Kidney glomerular epithelial cell (primary cell): Measurements from ENCODE around the gene DRAM1.
A peak's percentile ranks its signal among the peaks of the same experiment; 100 is the strongest.

Experiments used
- DNase-seq: peaks from one replicate; lab custom pipeline; 2025; lab: John Stamatoyannopoulos, UW

DRAM1 gene

DNA sequence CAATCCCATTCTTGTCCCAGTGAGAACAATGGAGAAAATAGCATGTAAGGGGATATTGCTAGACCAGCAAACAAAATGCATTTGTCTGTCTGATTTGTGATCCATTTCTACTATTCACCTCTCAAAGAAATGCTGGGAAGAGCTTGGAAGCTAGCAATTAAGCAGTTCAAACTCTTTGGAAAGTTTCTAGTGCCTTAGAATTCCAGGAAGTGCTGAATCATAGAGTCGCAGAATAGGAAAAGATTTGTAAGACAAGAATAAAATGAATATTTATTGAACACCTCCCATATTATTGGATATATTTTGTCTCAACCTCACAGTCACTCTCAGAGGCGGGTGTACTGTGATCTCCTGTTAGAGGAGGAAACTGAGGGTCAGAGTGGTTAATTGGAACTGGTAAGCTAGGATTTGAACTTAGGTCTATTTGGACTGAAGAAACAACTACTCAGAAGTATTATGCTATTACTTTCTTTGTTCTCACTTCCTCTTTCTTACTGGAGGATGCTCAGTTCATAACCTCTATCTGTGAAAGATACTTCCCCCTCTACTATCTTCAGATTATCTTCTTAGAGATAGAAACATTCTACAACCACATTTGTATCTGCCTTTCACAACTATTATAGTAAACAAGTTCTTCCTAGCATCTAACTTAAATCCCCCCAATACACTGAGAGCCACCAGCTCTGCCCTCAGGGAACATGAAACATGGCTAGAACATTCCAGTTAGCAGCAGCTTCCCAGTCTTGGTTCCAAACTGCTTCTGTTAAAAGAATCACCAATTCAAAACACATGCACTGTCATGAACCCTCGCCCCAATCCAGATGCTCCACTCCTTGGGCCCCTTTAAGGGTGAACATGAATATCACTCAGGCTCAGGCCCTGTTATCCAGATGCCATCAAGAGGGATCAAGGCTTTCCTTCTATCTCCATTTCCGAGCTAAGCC, 64.2 kb downstream of the DRAM1 start:
- no peak for DNase-seq

DNA sequence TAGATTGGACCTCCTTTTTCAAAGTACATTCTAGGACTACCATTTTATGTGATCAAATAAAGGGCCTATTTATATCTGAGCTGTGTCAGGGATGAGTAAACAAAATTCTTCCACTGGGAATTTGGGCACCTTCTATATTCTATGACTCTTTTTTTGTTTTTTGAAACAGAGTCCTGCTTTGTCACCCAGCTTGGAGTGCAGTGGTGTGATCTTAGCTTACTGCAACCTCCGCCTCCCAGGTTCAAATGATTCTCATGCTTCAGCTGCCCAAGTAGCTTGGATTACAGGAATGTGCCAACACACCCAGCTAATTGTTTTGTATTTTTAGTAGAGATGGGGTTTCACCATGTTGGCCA, 64.8 kb downstream of the DRAM1 start:
- no peak for DNase-seq

DNA sequence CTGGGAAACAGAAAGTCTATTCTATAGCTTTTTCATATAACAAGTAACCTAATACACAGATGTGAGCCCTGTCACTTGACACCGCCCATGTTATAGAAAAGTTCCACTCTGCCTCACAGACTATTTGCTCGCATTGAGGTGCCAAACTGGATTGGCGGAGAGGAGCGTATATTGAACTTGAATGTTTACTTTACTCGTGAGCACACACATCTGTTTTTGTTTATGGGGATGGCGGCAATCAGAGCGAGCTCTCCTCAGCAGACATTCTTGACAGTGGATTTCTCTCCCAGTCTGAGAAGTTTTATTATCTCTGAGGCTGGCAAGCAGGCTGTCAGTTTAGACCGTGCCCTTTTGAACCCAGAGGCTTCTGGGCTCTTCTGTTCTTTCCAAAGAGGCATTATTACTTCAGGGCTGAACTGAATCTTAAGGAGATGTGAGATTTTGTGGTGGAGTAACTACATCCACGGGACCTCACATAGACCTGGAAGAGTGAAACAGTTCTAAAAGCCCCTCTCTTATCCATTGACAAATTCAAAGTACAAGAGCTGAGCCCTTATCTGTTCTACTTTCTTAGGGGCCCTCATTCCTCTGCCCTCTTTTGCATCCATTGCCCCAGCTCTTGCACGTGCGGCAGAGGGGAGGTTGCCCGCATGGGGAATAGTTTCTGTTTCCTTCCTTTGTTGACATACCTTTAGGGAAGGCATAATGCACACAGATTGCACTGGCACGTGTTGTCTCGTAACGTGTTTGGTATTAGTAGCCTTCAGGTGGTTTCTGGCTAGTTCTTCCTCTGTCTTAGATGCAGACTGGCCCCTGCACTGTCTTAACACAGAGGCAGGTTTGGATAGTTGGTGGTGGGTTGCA, 68.2 kb downstream of the DRAM1 start:
- DNase-seq = no peak

DNA sequence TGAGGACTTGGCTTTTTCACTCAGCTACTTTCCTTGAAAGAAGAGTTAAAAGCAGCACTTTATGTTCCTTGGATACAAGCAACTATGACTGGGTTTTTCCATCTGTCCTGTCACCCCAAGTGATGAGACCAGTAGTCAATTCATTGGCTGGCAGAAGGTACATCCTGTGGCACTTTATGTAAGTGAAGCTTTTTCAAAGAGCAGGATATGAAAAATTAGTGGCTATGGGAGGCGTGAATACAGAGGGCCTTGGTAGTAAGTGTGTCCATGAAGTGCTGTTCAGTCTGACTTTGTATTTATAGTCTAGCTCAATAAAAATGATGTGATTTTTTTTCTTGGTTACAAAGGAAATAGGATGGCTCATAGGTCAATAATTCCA, 68.8 kb downstream of the DRAM1 start:
- DNase-seq = no peak

DNA sequence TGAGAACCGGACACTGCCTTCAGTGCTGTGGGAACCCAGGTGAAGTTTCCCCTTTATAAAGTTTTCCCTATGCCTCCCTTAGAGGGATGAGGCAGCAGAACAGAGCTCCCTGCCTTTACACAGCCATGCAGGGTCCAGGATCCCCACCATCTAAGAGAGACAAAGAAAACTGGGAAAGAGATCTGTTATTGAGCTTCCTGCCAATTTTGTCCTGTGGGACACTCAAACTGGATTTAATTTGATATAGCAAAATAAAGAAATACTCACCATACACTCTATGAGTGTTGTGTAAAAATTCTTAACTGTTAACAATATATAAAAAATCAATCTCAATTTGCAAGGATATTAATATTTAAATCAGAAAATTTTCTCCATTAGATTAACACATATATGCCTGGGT, 69.9 kb downstream of the DRAM1 start:
- DNase-seq = no peak

DNA sequence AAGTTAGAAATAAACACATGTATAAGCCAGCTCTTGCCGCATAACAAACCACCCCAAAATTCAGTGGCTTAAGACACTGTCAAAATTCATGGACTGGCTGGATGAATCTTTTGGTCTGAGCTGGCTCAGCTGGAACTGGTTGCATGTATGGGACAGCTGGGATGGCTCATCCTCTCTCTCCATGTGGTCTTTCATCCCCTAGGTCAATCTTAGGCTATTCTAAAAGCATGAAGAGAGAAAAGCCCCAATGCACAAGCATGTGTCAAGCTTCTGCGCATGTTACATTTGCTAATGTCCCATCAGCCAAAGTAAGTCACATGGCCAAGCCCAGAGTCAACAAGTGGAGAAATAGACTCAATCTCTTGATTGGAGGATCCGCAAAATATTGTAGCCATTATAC, 71.0 kb downstream of the DRAM1 start:
- DNase-seq = no peak

DNA sequence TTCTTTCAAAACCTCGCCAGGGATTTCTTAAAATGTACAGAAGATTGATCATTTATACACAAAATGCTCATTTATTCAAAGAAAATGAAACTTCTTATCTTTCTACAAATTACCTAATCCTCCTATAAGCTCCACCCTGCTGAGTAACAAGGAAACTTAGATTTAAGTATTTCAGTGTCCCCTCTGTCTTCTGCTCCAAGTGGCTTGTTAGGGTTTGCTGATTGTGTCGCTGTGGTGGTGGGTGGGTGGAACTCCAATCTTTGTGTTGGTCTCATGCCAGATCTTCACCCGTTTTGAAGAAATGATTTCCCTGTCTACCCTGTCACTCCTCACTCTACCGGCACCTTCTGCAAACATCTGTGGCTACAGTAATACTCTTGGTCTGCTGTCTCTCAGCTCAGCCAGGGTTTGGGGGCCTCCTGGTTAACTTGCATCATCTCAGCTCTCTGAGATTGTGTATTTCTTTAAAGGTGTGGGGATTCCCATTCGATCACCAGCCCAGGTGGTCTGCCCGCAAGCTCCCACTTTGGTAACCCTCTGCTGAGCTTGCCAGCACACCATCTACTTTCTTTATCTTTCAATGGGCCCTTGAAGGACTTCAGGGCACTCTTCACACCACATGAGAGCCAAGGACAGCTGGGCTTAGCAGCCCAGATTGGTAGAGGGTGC, 73.8 kb downstream of the DRAM1 start:
- DNase-seq = no peak

DNA sequence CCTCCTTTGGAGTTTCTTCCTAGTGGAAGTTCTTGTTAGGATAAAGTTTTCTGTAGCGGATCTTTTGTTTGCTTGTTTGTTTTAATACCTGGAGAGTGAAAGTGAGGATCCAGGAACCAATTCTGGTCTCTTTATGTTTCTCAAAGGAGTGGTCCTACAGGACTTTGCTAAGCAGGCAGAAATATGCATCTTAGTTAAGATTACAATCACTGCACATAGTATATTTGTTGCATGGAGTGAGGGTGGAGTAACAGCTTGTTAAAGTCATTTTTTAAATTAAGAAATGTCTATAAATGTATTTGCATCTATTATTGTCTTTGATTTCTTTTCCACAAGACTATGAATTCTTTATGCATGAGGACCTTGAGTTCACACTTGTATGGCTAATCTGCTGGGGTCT, 76.7 kb downstream of the DRAM1 start:
- no peak for DNase-seq

DNA sequence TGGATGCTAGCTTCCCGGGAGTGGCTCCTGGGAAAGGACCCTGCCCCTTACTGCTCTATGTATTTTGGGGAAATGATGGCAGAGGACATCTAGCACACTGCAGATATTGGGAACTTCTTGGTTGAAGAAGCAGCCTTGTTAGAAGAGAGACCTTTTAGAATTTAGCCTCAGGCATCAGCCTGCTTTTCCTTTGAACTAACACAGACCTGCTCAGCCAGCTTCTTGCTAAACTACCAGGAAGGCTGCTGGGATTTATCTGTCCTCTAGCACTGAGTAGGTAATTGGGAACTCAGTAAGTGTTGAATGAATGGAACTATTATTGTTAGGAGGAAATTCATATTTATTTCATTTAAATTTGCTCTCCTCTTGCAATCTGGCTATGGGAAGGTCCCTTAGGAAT, 77.3 kb downstream of the DRAM1 start:
- DNase-seq = no peak

DNA sequence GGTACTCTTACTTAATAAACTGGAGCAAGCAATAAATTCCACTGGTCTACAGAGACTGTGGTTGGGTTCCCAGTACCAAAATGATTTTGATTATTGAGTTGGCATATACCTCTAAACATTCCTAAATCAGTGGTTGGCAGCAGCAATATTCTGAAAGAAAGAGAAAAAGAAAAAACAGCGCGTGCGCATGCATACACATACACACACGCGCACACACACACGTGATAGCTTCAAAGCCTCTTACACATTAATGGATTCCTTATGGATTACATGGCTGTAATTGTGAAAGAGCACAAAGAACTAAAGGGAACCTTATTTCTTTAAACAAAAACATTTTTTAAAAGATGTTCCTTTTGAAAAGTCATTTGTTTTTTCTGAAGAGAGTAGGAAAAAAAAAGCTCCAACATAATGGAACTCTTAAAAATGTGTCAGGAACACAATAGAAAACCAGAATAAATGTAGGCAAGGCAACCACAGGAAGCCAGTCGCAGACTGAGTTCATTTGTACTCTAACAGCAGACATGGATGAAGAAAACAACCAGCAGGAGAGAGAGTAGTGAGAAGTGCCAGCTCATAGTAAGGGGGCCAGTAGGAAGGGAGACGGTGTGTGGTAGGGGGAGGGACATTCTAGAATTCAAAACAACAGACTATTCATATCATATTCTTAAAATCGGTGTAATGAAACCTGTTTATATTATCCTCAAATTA, 80.0 kb downstream of the DRAM1 start:
- no peak for DNase-seq

DNA sequence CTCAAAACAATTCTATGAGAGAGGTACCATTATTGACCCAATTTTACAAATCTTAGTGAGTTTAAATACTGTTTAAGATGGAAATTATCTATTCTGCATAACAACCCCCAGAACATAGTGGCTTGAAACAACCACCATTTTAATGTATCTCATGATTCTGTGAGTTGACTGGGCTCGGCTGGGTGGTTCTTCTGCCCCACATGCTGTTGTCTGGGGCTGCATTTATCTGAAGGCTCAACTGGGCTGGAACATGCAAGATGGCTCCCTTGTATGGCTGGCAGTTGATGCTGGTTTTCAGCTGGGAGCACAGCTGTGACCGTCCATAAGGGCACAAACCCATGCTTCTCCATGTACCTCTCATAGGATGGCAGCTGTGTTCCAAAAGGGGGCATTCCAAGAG, 82.2 kb downstream of the DRAM1 start:
- no peak for DNase-seq

DNA sequence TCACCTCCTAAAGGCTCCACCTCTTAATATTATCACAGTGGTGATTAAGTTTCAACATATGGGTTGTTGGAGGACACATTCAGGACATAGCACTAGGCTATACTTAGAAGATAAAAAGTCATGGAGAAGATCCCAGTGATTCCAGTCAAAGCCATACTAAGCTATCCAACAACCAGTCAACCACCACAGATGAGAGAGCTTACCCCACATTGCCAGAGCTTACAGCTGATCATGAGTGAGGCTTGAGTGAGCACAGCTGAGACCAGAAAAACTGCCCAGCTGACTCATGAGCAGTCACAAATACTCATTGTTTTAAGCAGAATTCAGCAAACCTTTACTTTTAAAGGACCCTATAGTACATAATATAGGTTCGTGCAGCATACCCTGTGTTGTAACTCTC, 85.1 kb downstream of the DRAM1 start:
- peak; percentile 27 for DNase-seq

DNA sequence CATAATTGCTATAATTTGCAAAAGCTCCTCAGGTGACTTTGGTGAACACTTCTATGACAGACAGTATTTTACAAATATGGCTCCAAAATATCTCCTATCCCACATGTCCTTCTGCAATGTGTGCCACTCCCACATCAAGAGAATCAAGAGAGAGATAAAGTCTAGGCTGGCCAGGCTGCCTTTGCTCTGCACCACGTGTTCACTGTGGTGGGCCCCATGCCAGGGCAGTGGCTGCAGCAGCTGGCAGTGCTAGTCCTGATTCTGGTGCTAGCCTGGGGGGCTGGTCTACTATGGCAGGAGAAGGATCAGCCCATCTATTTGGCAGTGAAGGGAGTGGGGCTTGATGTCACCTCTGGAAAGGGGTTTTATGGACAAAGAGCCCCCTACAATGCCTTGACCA, 86.3 kb downstream of the DRAM1 start:
- DNase-seq = no peak

DNA sequence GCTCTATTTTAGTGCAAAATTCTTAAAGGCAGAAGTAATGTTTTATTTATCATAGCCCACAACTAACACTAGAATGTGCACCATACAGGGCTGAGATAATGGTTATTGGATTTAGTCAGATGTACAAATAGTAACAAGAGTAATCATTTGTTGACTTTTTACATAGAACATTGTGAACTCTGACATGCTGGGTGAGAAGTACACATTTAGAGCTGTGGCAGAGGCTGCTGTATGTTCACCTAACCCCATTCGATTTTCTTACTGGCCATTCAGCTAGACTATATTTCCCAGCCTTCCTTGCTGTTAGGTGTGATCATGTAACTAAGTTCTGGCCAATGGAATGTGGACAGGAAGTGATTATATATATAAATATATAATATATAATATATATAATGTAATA, 89.1 kb downstream of the DRAM1 start:
- DNase-seq = no peak

DNA sequence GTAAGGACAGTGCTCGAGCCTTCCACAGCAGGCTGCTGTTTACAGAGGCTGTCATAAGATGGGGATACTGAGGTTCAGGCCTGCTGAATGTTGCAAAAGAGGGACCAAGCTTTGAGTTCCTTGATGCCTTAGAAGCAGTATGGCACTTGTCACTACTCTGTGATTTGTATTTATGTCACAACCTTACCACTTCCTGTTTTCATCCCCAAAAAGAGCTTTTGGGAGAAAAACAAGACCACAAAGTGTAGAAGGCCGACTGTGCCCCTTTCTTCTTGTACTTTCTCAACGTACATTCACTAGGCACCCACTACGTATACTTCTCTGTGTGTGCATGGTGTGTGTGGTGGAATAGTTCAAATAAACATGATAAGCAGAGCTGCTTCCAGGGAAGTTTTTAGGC, 90.1 kb downstream of the DRAM1 start:
- DNase-seq = no peak

DNA sequence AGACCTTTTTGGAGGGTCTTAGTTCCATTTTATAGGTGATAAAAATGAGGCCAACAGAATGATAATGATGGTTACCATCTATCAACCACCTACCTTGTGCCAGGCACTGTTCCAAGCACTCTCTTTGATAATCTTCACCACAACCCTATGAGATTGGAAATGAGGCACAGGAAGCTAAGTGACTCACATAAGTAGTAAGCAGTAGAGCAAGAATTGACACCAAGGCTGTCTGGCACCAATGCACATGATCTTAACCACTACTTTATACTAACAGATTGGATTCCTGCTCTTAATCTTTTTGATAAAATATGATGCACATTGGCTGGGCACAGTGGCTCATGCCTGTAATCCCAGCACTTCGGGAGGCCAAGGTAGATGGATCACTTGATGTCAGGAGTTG, 91.4 kb downstream of the DRAM1 start:
- DNase-seq = peak; percentile 4
